NB4 (cell line): ENCODE results near the gene PLEKHG7.

Source experiments
- DNase-seq: peaks from one replicate; pipeline ENCODE4 v3.0.0; 2010; ENCODE audit warnings: low read depth
- H3K4me3 ChIP-seq: one replicate; pipeline ENCODE4 v1.5.1; 2011; ENCODE audit warnings: mild to moderate bottlenecking, low read depth, low read length, moderate library complexity
- MYC ChIP-seq: IDR thresholded peaks from 2 replicates; pipeline ENCODE4 v1.6.1; 2011; ENCODE audit warnings: low read depth, low read length
- POLR2A ChIP-seq: IDR thresholded peaks from 2 replicates; pipeline ENCODE4 v1.6.1; 2011; ENCODE audit warnings: mild to moderate bottlenecking; ENCODE audit not compliant: insufficient read length; ENCODE audit errors: extremely low read depth
- TF ChIP-seq, protein P1 (sequence below): IDR thresholded peaks from 2 replicates; pipeline ENCODE4 v1.6.1; 2011; ENCODE audit warnings: low read depth, low read length
- TF ChIP-seq, protein P2 (sequence below): IDR thresholded peaks from one replicate; pipeline ENCODE4 v1.5.1; 2012; ENCODE audit warnings: low read depth, low read length

The PLEKHG7 gene

DNA sequence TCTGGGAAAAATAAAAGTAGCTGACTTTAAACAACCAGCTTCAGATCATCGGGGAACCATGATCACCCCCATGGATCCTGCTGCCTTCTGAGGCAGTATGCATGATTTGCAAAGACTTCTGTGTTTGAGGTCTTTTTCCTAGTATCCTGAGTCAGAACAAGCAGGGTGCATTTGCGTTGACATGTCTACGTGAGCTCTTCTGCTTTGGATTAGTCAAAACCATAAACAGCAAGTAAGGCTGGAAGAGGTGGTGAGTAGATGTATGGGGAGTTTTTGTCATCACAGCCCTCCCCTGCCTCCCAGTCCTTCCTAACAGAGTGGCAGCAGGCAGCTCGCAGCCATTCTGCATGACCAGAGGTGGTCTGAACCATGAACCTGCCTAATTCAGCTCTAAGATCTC lies 24.1 kb downstream of the PLEKHG7 start:
- TF ChIP-seq, protein P1, sequence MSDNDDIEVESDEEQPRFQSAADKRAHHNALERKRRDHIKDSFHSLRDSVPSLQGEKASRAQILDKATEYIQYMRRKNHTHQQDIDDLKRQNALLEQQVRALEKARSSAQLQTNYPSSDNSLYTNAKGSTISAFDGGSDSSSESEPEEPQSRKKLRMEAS, result no peak
- TF ChIP-seq, protein P2, sequence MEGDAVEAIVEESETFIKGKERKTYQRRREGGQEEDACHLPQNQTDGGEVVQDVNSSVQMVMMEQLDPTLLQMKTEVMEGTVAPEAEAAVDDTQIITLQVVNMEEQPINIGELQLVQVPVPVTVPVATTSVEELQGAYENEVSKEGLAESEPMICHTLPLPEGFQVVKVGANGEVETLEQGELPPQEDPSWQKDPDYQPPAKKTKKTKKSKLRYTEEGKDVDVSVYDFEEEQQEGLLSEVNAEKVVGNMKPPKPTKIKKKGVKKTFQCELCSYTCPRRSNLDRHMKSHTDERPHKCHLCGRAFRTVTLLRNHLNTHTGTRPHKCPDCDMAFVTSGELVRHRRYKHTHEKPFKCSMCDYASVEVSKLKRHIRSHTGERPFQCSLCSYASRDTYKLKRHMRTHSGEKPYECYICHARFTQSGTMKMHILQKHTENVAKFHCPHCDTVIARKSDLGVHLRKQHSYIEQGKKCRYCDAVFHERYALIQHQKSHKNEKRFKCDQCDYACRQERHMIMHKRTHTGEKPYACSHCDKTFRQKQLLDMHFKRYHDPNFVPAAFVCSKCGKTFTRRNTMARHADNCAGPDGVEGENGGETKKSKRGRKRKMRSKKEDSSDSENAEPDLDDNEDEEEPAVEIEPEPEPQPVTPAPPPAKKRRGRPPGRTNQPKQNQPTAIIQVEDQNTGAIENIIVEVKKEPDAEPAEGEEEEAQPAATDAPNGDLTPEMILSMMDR, result no peak
- TF ChIP-seq MYC (no peak), POLR2A (no peak)
- no peak for DNase-seq
- H3K4me3 ChIP-seq, result no peak overlapping the region

DNA sequence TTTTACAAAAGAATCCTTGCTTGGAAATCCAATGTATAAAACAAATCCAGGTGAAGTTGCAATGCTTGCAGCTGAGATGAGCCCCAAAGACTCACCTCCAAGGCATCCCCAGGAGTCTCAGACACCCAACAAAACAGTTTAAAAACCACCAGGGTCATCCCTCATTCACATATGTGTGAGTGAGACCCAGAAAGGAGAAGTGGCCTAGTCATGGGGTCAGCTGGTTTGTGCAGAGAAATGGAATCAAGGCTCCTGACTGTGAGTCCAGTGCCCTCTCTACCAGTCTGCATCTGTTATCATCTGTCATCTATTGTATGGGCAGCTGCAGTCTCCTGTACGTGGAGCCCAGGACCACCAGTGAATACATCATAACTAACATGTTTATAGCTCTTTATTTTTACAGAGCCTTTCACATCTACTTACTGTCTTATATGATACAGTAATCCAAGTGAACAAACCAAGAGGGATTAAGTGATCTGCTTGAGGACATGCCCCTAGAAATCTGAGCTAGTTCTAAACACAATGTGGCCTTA lies 27.1 kb downstream of the PLEKHG7 start:
- TF ChIP-seq, protein P2, result no peak
- H3K4me3 ChIP-seq, result no peak overlapping the region
- peak; percentile 31 for DNase-seq

DNA sequence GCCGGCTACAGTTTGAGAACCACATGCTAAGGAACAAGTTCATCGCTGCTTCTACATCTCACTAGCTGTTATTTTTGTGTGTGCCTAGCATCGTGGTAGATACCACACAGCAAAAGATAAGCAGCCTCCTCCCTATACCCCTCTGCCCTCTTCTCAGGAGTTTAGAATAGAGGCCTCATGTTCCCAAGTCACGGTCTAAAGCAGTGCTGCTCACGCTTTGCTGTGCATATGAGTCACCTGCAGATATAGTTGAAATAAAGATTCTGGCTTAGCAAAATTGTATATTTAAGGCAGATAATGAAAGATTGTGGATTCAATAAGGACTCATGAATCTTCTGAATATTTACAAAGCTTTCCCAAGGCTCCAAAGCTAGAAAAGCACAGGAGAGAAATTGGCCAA lies 28.0 kb downstream of the PLEKHG7 start:
- H3K4me3 ChIP-seq, result no peak overlapping the region
- TF ChIP-seq POLR2A (no peak), MYC (no peak)
- TF ChIP-seq, protein P2, result no peak
- TF ChIP-seq, protein P1, result no peak
- DNase-seq, result no peak

DNA sequence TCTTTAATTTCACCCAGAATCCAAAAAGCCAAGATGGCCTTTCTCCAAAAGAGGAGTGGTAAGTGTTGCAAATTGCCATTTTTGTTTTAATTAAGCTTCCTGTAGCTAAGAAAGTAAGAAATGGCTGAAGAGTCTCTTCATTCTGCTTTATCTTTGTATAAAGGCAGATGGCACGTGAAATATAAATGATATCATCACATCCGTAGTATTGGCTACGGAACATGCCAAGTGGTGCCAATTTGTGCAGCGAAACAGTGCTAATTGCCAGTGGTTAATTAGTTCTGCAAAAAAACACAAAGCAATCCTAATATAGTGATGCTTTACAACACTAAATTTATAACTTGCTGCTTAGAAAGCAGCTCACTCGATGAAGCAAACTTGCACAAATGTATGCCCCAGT lies 29.4 kb downstream of the PLEKHG7 start:
- TF ChIP-seq, protein P1, result no peak
- no peak for TF ChIP-seq MYC
- TF ChIP-seq POLR2A, result no peak
- TF ChIP-seq, protein P2, result no peak
- H3K4me3 ChIP-seq, result no peak overlapping the region
- DNase-seq, result no peak

DNA sequence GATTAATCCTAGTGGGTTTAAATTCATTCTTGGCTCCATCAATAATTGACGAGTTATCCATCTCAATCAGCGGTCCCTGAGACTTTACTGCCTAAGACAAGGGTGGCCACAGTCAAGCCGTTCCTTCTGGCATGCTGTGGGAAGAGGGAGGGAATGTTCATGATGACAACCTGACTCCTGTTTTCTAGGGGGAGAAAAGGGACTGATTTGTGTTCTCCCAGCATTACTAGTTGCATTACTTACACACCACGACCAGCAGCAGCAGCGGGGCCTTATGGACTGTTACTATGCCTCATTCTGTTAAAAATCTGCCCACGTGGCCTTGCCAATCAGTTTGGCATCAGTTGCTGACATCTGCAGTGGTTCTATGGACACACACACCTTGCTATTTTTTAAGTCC lies 29.9 kb downstream of the PLEKHG7 start:
- TF ChIP-seq, protein P2, result no peak
- TF ChIP-seq POLR2A, result no peak
- TF ChIP-seq, protein P1, result no peak
- TF ChIP-seq MYC, result no peak
- DNase-seq, result no peak

DNA sequence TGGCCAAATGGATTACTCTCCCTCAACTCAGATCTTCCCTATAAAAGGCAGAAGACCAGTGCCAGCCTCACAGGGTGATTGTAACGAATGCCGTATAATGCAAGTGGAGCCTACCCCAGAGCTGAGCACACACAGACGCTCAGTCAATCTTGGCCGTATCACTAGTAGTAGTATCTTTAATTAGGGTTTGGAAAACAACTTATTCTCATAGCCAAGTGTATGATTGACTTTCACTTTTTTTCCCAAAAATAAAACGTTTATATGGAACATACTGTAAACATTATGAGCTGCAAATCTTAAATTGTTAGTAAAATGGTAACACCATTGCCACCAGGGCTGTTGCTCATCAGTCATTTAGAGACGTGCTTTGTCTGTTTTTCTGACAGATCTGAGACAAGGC lies 30.4 kb downstream of the PLEKHG7 start:
- no peak overlapping the region for H3K4me3 ChIP-seq
- TF ChIP-seq POLR2A, result no peak
- TF ChIP-seq, protein P1, result no peak
- DNase-seq, result no peak

More for the DNA sequence above, 29.9 kb downstream of the PLEKHG7 start:
- no peak overlapping the region for H3K4me3 ChIP-seq
